WI38 (cell line): ENCODE measurements around the gene AFF3.

Experiments used
- H3K4me3 ChIP-seq: 2 replicates; pipeline ENCODE4 v1.5.1; 2011; ENCODE audit warnings: low read depth, mild to moderate bottlenecking, control low read depth, low read length
- TF ChIP-seq, protein P1 (sequence below): IDR thresholded peaks from 2 replicates; pipeline ENCODE4 v1.5.1; 2012; ENCODE audit warnings: low read depth, mild to moderate bottlenecking, control low read depth, low read length

The AFF3 gene

GRCh38 chr2:99926986-99927385 lies 215.4 kb downstream of the AFF3 start:
- TF ChIP-seq, protein P1, sequence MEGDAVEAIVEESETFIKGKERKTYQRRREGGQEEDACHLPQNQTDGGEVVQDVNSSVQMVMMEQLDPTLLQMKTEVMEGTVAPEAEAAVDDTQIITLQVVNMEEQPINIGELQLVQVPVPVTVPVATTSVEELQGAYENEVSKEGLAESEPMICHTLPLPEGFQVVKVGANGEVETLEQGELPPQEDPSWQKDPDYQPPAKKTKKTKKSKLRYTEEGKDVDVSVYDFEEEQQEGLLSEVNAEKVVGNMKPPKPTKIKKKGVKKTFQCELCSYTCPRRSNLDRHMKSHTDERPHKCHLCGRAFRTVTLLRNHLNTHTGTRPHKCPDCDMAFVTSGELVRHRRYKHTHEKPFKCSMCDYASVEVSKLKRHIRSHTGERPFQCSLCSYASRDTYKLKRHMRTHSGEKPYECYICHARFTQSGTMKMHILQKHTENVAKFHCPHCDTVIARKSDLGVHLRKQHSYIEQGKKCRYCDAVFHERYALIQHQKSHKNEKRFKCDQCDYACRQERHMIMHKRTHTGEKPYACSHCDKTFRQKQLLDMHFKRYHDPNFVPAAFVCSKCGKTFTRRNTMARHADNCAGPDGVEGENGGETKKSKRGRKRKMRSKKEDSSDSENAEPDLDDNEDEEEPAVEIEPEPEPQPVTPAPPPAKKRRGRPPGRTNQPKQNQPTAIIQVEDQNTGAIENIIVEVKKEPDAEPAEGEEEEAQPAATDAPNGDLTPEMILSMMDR = no peak
- no peak overlapping the region for H3K4me3 ChIP-seq

DNA sequence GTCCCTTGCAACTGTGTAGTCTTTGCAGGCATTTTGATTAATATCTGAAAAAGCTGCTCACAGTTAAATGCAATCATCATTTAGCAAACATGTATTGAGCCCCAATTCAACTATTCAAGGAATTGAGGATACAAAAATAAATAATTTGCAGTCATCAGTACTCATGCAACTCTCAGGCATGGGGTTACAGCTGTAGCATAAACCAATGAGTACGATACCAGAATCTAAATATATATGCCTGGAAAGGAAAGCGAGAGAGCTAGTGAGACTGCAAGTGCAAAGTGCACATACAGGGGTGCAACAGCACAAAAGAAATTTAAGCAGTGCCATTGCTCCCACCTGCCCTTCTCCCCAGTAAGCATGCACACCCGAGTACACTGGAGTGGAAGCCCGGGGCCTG lies 216.4 kb downstream of the AFF3 start:
- H3K4me3 ChIP-seq = no peak overlapping the region
- TF ChIP-seq, protein P1 = no peak

DNA sequence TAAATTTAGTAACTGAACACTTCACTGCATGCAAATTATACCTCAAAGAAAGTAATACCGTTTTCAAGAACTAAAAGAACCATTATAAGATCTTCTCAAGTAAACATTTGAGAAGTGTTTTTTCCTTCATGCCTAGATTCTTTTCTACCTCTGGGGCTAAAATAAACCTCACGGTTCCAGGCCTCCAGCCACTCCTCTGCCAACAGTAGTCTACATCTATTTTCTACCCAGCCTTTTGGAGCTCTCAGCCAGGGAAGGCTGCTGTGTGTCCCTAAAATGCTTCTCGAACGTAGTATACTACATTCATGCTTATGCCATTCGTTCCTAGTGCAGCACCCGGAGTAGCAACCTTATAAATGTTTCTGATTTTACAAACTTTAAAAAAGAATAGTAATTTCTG lies 219.7 kb downstream of the AFF3 start:
- H3K4me3 ChIP-seq = no peak overlapping the region
- TF ChIP-seq, protein P1 = no peak

GRCh38 chr2:99921903-99922302 lies 220.5 kb downstream of the AFF3 start:
- no peak overlapping the region for H3K4me3 ChIP-seq
- TF ChIP-seq, protein P1 = no peak

- TF ChIP-seq, protein P1 = no peak
Observed at GRCh38 chr2:99918389-99918788, 224.0 kb downstream of the AFF3 start.

GRCh38 chr2:99915108-99915675 lies 227.2 kb downstream of the AFF3 start:
- H3K4me3 ChIP-seq = no peak overlapping the region
- TF ChIP-seq, protein P1 = no peak

More at GRCh38 chr2:99918389-99918788, 224.0 kb downstream of the AFF3 start:
- H3K4me3 ChIP-seq = no peak overlapping the region

DNA sequence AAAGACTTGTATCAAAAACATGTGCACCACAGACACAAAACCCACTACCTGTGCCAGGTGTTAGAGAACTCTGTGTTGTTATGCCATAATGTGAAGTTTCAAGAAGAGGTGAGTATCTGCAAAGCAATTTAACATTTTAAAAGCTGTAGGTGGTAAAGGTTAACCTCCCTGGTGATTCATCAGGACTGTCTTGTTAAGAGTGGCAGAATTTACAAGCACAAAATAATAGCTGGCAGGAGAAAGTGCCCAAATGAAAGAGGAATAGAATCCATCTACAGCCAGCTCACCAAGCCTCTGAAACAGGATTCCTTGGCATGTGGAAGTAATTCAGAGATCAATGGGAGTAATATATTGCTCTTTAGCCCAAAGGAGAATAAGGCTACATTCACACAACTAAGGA lies 230.7 kb downstream of the AFF3 start:
- no peak overlapping the region for H3K4me3 ChIP-seq
- TF ChIP-seq, protein P1 = no peak
